Measurements from ENCODE around the gene ADAMTS1. TPM values are rescaled to one million over a fixed set of nuclear protein-coding genes. Genes with fewer than 3 reads are reported as not detected.

Gene ADAMTS1
- total RNA-seq, 1 experiment from 2014 or later: 17.8 TPM

DNA sequence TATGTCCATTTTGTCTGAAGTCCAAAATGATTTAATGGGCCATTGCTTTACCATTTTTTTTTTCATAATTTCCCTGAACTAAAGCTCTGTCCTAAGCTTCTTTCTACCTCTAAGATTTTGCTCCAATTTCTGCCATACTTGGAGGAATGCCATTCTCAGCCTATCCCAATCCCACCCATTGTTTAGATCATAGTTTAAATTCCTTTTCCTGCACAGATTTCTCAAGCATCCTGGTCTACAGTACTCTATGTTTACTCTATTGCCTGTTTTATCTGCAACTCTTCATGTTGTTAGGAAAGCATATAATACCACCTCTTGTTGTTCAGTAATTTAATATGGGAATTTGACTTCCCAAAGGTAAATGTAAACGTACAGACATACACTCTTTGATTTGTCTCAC is 30.8 kb downstream of the ADAMTS1 start:
- Mint-ChIP-seq H3K9me3 (no peaks in the 10 kb centered on the region), H3K4me3 (no peak overlapping the region), H3K36me3 (ENCODE audit: insufficient read depth in 1 of 3, low read depth in 3 of 3) (no peaks in the 10 kb centered on the region), H3K4me1 (peaks cover 11 to 12% of the 10 kb centered on the region in 2 experiments), H3K27ac (no peak overlapping the region), H3K27me3 (ENCODE audit: low read depth) (no peaks in the 10 kb centered on the region)
- Histone ChIP-seq H3K79me2 (ENCODE audit: insufficient read depth, low read length) (no peaks in the 10 kb centered on the region), H3K23me2 (ENCODE audit: insufficient read length, low read depth, low read length, poor library complexity, severe bottlenecking) (no peaks in the 10 kb centered on the region), H2AK5ac (ENCODE audit: insufficient read length, low read length) (no peak overlapping the region), H4K8ac (replicated peaks; ENCODE audit: insufficient read length, low read depth, low read length) (no peak overlapping the region), H2BK12ac (ENCODE audit: insufficient read length, low read depth, low read length) (no peak overlapping the region), H3K27me3 (ENCODE audit: insufficient read depth, low read length) (no peaks in the 10 kb centered on the region), H3K27ac (ENCODE audit: insufficient read length, low read depth, low read length) (no peak overlapping the region), H3K4me2 (ENCODE audit: insufficient read depth, insufficient read length, low read length) (no peak overlapping the region), H3K18ac (ENCODE audit: insufficient read length, low read depth, low read length) (no peak overlapping the region), H3K79me1 (ENCODE audit: insufficient read depth, low read depth, low read length, poor library complexity, severe bottlenecking) (no peaks in the 10 kb centered on the region), H2AFZ (ENCODE audit: low read length) (no peak overlapping the region), H3K9me3 (ENCODE audit: control insufficient read depth, low read depth, low read length) (no peaks in the 10 kb centered on the region), H2BK20ac (ENCODE audit: low read depth, low read length, poor library complexity, severe bottlenecking) (no peak overlapping the region), H3K14ac (ENCODE audit: insufficient read depth, low read length) (no peak overlapping the region), H3K9ac (ENCODE audit: extremely low read depth, insufficient read length, low read length) (no peak overlapping the region), H2BK5ac (ENCODE audit: insufficient read length, low read length) (no peak overlapping the region), H4K20me1 (ENCODE audit: control insufficient read depth, insufficient read depth, insufficient read length) (no peaks in the 10 kb centered on the region), H3T11ph (ENCODE audit: low read length) (no peak overlapping the region), H3K4ac (ENCODE audit: low read depth, low read length) (no peak overlapping the region), H4K5ac (ENCODE audit: insufficient read length, low read depth, low read length) (no peak overlapping the region), H3K23ac (ENCODE audit: insufficient read length, low read depth, low read length) (no peak overlapping the region), H3K4me1 (ENCODE audit: insufficient read depth, low read length) (no peaks in the 10 kb centered on the region), H2BK15ac (ENCODE audit: low read depth, low read length) (no peak overlapping the region), H4K91ac (ENCODE audit: insufficient read length, low read depth, low read length) (no peak overlapping the region), H2BK120ac (ENCODE audit: low read depth, low read length, poor library complexity, severe bottlenecking) (no peak overlapping the region), H3K56ac (ENCODE audit: insufficient read length, low read depth, low read length) (no peak overlapping the region)
- no peak for DNase-seq
- no CpG with 5 or more reads among the region's 1 CpG for WGBS (ENCODE audit: extremely low coverage, insufficient read length, low lambda C conversion rate)
- TF ChIP-seq, protein P1, sequence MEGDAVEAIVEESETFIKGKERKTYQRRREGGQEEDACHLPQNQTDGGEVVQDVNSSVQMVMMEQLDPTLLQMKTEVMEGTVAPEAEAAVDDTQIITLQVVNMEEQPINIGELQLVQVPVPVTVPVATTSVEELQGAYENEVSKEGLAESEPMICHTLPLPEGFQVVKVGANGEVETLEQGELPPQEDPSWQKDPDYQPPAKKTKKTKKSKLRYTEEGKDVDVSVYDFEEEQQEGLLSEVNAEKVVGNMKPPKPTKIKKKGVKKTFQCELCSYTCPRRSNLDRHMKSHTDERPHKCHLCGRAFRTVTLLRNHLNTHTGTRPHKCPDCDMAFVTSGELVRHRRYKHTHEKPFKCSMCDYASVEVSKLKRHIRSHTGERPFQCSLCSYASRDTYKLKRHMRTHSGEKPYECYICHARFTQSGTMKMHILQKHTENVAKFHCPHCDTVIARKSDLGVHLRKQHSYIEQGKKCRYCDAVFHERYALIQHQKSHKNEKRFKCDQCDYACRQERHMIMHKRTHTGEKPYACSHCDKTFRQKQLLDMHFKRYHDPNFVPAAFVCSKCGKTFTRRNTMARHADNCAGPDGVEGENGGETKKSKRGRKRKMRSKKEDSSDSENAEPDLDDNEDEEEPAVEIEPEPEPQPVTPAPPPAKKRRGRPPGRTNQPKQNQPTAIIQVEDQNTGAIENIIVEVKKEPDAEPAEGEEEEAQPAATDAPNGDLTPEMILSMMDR (conservative IDR thresholded peaks at IDR 0.05): no peak
